OCI-LY7 (cell line): ENCODE data around the gene DACT2. TPM values are rescaled to one million over a fixed set of nuclear protein-coding genes. Genes with fewer than 3 reads are reported as not detected.

Experiments
- BruUV-seq: library from RNA; stranded (reverse); fragments of 400-500 nt; replicated peaks from 2 replicates; lab custom pipeline; 2021; lab: Mats Ljungman, UMichigan
- CTCF ChIA-PET: fragments of 300-600 bp; sonication (Branson Sonifier 250); formaldehyde crosslinking; loops from one replicate; lab custom pipeline; 2022; ENCODE audit warnings: antibody characterized with exemption; ENCODE audit not compliant: unreplicated experiment; lab: Charles Lee
- POLR2A ChIA-PET: fragments of 300-600 bp; sonication (Branson Sonifier 250); formaldehyde crosslinking; loops from one replicate; lab custom pipeline; 2022; ENCODE audit warnings: antibody characterized with exemption; lab: Charles Lee
- DNase-seq: peaks from one replicate; pipeline ENCODE4 v3.0.0-alpha.2; 2015; ENCODE audit warnings: low spot score
- H2AFZ ChIP-seq: fragments of 200-600 bp; sonication (generic), shearing (Covaris generic); 2 replicates; pipeline ENCODE4 v1.6.1; 2014; ENCODE audit warnings: mild to moderate bottlenecking, antibody characterized with exemption, low read length, moderate library complexity
- H3K27ac ChIP-seq: fragments of 200-600 bp; sonication (generic); 2 replicates; pipeline ENCODE4 v1.5.1; 2014; ENCODE audit warnings: mixed run types, low read depth, mild to moderate bottlenecking, moderate library complexity, low read length, inconsistent platforms; ENCODE audit not compliant: poor library complexity, severe bottlenecking
- H3K36me3 ChIP-seq: fragments of 200-600 bp; sonication (generic); 2 replicates; pipeline ENCODE4 v1.6.1; 2014; ENCODE audit warnings: mild to moderate bottlenecking, antibody characterized with exemption, low read length, moderate library complexity, mixed read lengths; ENCODE audit not compliant: insufficient read depth
- H3K4me1 ChIP-seq: fragments of 200-600 bp; sonication (generic); 2 replicates; pipeline ENCODE4 v1.5.1; 2014; ENCODE audit warnings: mild to moderate bottlenecking, low read length; ENCODE audit not compliant: insufficient read depth, poor library complexity, severe bottlenecking
- H3K4me2 ChIP-seq: fragments of 200-600 bp; sonication (generic); 2 replicates; pipeline ENCODE4 v1.6.1; 2014; ENCODE audit warnings: mild to moderate bottlenecking, low read length
- H3K4me3 ChIP-seq: fragments of 200-600 bp; sonication (generic); 2 replicates; pipeline ENCODE4 v1.5.1; 2014; ENCODE audit warnings: mild to moderate bottlenecking, low read depth, low read length; ENCODE audit not compliant: poor library complexity, severe bottlenecking
- H3K79me2 ChIP-seq: fragments of 200-600 bp; sonication (generic); 2 replicates; pipeline ENCODE4 v1.6.1; 2016; ENCODE audit warnings: low read depth, mild to moderate bottlenecking, low read length, moderate library complexity, mixed read lengths; ENCODE audit not compliant: insufficient read depth
- H3K9me2 ChIP-seq: fragments of 200-600 bp; sonication (generic); 2 replicates; pipeline ENCODE4 v1.6.1; 2016; ENCODE audit warnings: mild to moderate bottlenecking, low read length, mixed read lengths; ENCODE audit not compliant: insufficient read depth
- H3K9me3 ChIP-seq: fragments of 200-600 bp; sonication (generic); 2 replicates; pipeline ENCODE4 v1.6.1; 2014; ENCODE audit warnings: mild to moderate bottlenecking, mixed run types, low read length, mixed read lengths
- H4K20me1 ChIP-seq: fragments of 200-600 bp; sonication (generic); 2 replicates; pipeline ENCODE4 v1.6.1; 2014; ENCODE audit warnings: mild to moderate bottlenecking, antibody characterized with exemption, low read length, moderate library complexity, mixed read lengths; ENCODE audit not compliant: insufficient read depth
- EZH2phosphoT487 ChIP-seq: fragments of 200-600 bp; sonication (generic); IDR thresholded peaks from 2 replicates; pipeline ENCODE4 v1.6.1; 2018; ENCODE audit warnings: low read depth, borderline replicate concordance, mild to moderate bottlenecking, mixed run types, antibody characterized with exemption, low read length, moderate library complexity, mixed read lengths
- intact Hi-C: fragments of 100-400 bp; cut with micrococcal nuclease; formaldehyde crosslinking; loops from one replicate; pipeline ENCODE4 v1.10.0; 2022; ENCODE audit not compliant: unreplicated experiment
- total RNA-seq, 2 experiments: library from RNA; depleted of rRNA in 1 of 2; stranded (reverse); fragments of >200 nt in 1 of 2; shearing (Covaris generic) in 1 of 2; gene quantifications; 2 replicates each; pipeline ENCODE4 v1.2.3, GENCODE V29; 2014 to 2022
- TF ChIP-seq, protein P1 (sequence below): fragments of 200-600 bp; sonication (generic); conservative IDR thresholded peaks from 2 replicates; pipeline ENCODE4 v1.5.1; 2014; ENCODE audit warnings: mild to moderate bottlenecking, antibody characterized with exemption, low read length, moderate library complexity, mixed read lengths

Gene DACT2
- total RNA-seq, 2 experiments from 2014 or later: not detected

GRCh38 chr6:168341280-168341900 lies 21.8 kb upstream of the DACT2 start:
- CTCF ChIA-PET: no interaction called here
- POLR2A ChIA-PET: no interaction called here
- no peak overlapping the region for H3K4me3 ChIP-seq
- H4K20me1 ChIP-seq: no peaks in the 10 kb centered on the region
- H3K36me3 ChIP-seq: no peaks in the 10 kb centered on the region
- TF ChIP-seq, protein P1, sequence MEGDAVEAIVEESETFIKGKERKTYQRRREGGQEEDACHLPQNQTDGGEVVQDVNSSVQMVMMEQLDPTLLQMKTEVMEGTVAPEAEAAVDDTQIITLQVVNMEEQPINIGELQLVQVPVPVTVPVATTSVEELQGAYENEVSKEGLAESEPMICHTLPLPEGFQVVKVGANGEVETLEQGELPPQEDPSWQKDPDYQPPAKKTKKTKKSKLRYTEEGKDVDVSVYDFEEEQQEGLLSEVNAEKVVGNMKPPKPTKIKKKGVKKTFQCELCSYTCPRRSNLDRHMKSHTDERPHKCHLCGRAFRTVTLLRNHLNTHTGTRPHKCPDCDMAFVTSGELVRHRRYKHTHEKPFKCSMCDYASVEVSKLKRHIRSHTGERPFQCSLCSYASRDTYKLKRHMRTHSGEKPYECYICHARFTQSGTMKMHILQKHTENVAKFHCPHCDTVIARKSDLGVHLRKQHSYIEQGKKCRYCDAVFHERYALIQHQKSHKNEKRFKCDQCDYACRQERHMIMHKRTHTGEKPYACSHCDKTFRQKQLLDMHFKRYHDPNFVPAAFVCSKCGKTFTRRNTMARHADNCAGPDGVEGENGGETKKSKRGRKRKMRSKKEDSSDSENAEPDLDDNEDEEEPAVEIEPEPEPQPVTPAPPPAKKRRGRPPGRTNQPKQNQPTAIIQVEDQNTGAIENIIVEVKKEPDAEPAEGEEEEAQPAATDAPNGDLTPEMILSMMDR: no peak
- TF ChIP-seq EZH2phosphoT487: no peak
- no TSS peak for BruUV-seq
- no peak overlapping the region for H2AFZ ChIP-seq
- H3K4me2 ChIP-seq: no peak overlapping the region
- no peaks in the 10 kb centered on the region for H3K4me1 ChIP-seq
- no peak for DNase-seq
- H3K27ac ChIP-seq: no peak overlapping the region
- intact Hi-C loops: no loop called here
- no peaks in the 10 kb centered on the region for H3K9me3 ChIP-seq
- H3K79me2 ChIP-seq: no peaks in the 10 kb centered on the region
- no peaks in the 10 kb centered on the region for H3K9me2 ChIP-seq

GRCh38 chr6:168340819-168341218 lies 21.2 kb upstream of the DACT2 start:
- Histone ChIP-seq H3K4me1 (no peaks in the 10 kb centered on the region), H2AFZ (no peak overlapping the region), H3K4me3 (no peak overlapping the region), H4K20me1 (no peaks in the 10 kb centered on the region), H3K4me2 (no peak overlapping the region), H3K27ac (no peak overlapping the region), H3K9me3 (no peaks in the 10 kb centered on the region), H3K79me2 (no peaks in the 10 kb centered on the region), H3K9me2 (no peaks in the 10 kb centered on the region), H3K36me3 (no peaks in the 10 kb centered on the region)
- BruUV-seq: no TSS peak
- ChIA-PET CTCF (no interaction called here), POLR2A (no interaction called here)
- intact Hi-C loops: no loop called here
- no peak for TF ChIP-seq EZH2phosphoT487
- TF ChIP-seq, protein P1: no peak
- no peak for DNase-seq

DNA sequence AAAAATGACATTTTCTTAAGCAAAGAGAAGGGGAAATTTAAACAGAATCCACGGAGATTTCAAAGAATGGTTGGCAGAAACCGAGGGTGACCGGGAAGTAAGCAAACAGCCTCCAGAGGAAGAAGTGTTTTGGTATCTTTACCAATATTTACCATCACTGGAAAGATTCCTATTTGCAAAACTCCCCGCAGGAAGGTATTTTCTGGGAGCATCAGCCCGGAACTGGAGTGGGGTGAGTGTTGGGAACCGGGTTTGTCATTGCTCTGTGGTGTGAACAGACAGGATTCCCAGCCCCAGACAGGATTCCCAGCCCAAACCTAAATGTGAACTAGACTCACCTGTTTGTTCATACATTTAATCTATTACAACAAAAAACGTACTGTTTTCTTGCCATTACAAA lies 19.2 kb upstream of the DACT2 start:
- Histone ChIP-seq H3K9me2 (no peaks in the 10 kb centered on the region), H3K4me1 (no peaks in the 10 kb centered on the region), H3K4me2 (no peak overlapping the region), H4K20me1 (no peaks in the 10 kb centered on the region), H3K4me3 (no peak overlapping the region), H3K36me3 (no peaks in the 10 kb centered on the region), H3K9me3 (no peaks in the 10 kb centered on the region), H3K79me2 (no peaks in the 10 kb centered on the region), H3K27ac (no peak overlapping the region), H2AFZ (no peak overlapping the region)
- no peak for DNase-seq
- POLR2A ChIA-PET: no interaction called here
- TF ChIP-seq, protein P1: no peak
- TF ChIP-seq EZH2phosphoT487: no peak
- CTCF ChIA-PET: no interaction called here
- BruUV-seq: no TSS peak
- intact Hi-C loops: no loop called here
